Loucy (cell line): ENCODE measurements around the gene MRPS18C.
"Not testable (repeated sequence)": the region's sequence is repeated elsewhere in the genome, so short reads cannot be mapped to it uniquely, and the experiment has no call there.

Experiments
- H2AFZ ChIP-seq: fragments of 200-600 bp; sonication (generic); 2 replicates; pipeline ENCODE4 v1.6.0; 2016; ENCODE audit warnings: antibody characterized with exemption, mild to moderate bottlenecking, low read length, moderate library complexity
- H3F3A ChIP-seq: fragments of 200-600 bp; 2 replicates; pipeline ENCODE4 v1.6.0; 2016; ENCODE audit warnings: antibody characterized with exemption, low read depth, mild to moderate bottlenecking
- H3K27me3 ChIP-seq: fragments of 200-600 bp; sonication (generic); 2 replicates; pipeline ENCODE4 v1.6.1; 2014; ENCODE audit warnings: low read length, mild to moderate bottlenecking; ENCODE audit not compliant: insufficient read depth, poor library complexity, severe bottlenecking
- H3K36me3 ChIP-seq: fragments of 200-600 bp; sonication (generic); 2 replicates; pipeline ENCODE4 v1.6.1; 2016; ENCODE audit warnings: low read length; ENCODE audit not compliant: insufficient read depth
- H3K4me1 ChIP-seq: fragments of 200-600 bp; sonication (generic); 2 replicates; pipeline ENCODE4 v1.5.1; 2014; ENCODE audit warnings: low read length, mild to moderate bottlenecking; ENCODE audit not compliant: insufficient read depth, poor library complexity, severe bottlenecking
- H3K4me2 ChIP-seq: fragments of 200-600 bp; sonication (generic); 2 replicates; pipeline ENCODE4 v1.6.0; 2014; ENCODE audit warnings: antibody characterized with exemption, low read length, low read depth, mild to moderate bottlenecking; ENCODE audit not compliant: poor library complexity, severe bottlenecking
- H3K4me3 ChIP-seq: fragments of 200-600 bp; sonication (generic); 2 replicates; pipeline ENCODE4 v1.5.1; 2014; ENCODE audit warnings: low read length, mild to moderate bottlenecking, mixed read lengths; ENCODE audit not compliant: poor library complexity, severe bottlenecking
- H3K79me2 ChIP-seq: fragments of 200-600 bp; sonication (generic); 2 replicates; pipeline ENCODE4 v1.6.1; 2014; ENCODE audit warnings: low read length; ENCODE audit not compliant: insufficient read depth
- H3K9ac ChIP-seq: fragments of 200-600 bp; sonication (generic); 2 replicates; pipeline ENCODE4 v1.6.0; 2014; ENCODE audit warnings: mild to moderate bottlenecking, low read depth, low read length, moderate library complexity; ENCODE audit not compliant: poor library complexity, severe bottlenecking
- H3K9me2 ChIP-seq: fragments of 200-600 bp; sonication (generic); replicated peaks from 2 replicates; pipeline ENCODE4 v1.6.1; 2016; ENCODE audit warnings: low read depth, low read length, mixed read lengths
- H3K9me3 ChIP-seq: fragments of 200-600 bp; sonication (generic); 2 replicates; pipeline ENCODE4 v1.6.1; 2014; ENCODE audit warnings: mild to moderate bottlenecking, antibody characterized with exemption, low read length, low read depth; ENCODE audit not compliant: insufficient read depth
- H4K20me1 ChIP-seq: fragments of 200-600 bp; sonication (generic); 2 replicates; pipeline ENCODE4 v1.6.0; 2014; ENCODE audit warnings: antibody characterized with exemption, low read length, mild to moderate bottlenecking; ENCODE audit not compliant: insufficient read depth, poor library complexity, severe bottlenecking
- CTCF ChIP-seq: fragments of 200-600 bp; sonication (generic); conservative IDR thresholded peaks from 2 replicates; pipeline ENCODE4 v1.5.1; 2014; ENCODE audit warnings: mild to moderate bottlenecking, antibody characterized with exemption, low read length
- EZH2phosphoT487 ChIP-seq: fragments of 200-600 bp; IDR thresholded peaks from 2 replicates; pipeline ENCODE4 v1.6.1; 2018; ENCODE audit warnings: antibody characterized with exemption, mild to moderate bottlenecking, moderate library complexity, borderline replicate concordance

Gene MRPS18C

GRCh38 chr4:83486457-83487129, 30.7 kb downstream of the MRPS18C start:
- Histone ChIP-seq H3K79me2 (peaks cover 19% of the 10 kb centered on the region), H2AFZ (0 out of 2 replicates have a peak overlapping the region, but pooled peaks have one; percentile 3), H3K4me2 (no peak overlapping the region), H4K20me1 (no peaks in the 10 kb centered on the region), H3K36me3 (no peaks in the 10 kb centered on the region), H3F3A (no peaks in the 10 kb centered on the region), H3K9me2 (no peaks in the 10 kb centered on the region), H3K9ac (no peak overlapping the region), H3K4me1 (peaks cover 26% of the 10 kb centered on the region), H3K9me3 (no peaks in the 10 kb centered on the region), H3K27me3 (no peaks in the 10 kb centered on the region), H3K4me3 (no peak overlapping the region)
- TF ChIP-seq EZH2phosphoT487, result no peak
- no peak for TF ChIP-seq CTCF

- Histone ChIP-seq H2AFZ (peak overlapping the region; percentile 83), H3K4me1 (peaks cover 5% of the 10 kb centered on the region), H3K9ac (no peak overlapping the region), H3K4me3 (no peak overlapping the region), H3K79me2 (no peaks in the 10 kb centered on the region), H3K27me3 (no peaks in the 10 kb centered on the region), H3K9me2 (no peaks in the 10 kb centered on the region), H3K9me3 (no peaks in the 10 kb centered on the region), H3K36me3 (no peaks in the 10 kb centered on the region), H4K20me1 (no peaks in the 10 kb centered on the region), H3F3A (no peaks in the 10 kb centered on the region), H3K4me2 (peak overlapping the region; percentile 1)
- no peak for TF ChIP-seq EZH2phosphoT487
- peak; percentile 36 for TF ChIP-seq CTCF
Measured at GRCh38 chr4:83489711-83490326, 34.0 kb downstream of the MRPS18C start.

GRCh38 chr4:83490876-83491450, 35.1 kb downstream of the MRPS18C start:
- Histone ChIP-seq H3K9me3 (no peaks in the 10 kb centered on the region), H3F3A (no peaks in the 10 kb centered on the region), H3K4me3 (no peak overlapping the region), H3K4me1 (no peaks in the 10 kb centered on the region), H3K79me2 (no peaks in the 10 kb centered on the region), H3K36me3 (no peaks in the 10 kb centered on the region), H3K9ac (no peak overlapping the region), H2AFZ (0 out of 2 replicates have a peak overlapping the region, but pooled peaks have one; percentile 59), H3K4me2 (no peak overlapping the region), H3K9me2 (no peaks in the 10 kb centered on the region), H3K27me3 (no peaks in the 10 kb centered on the region), H4K20me1 (no peaks in the 10 kb centered on the region)
- TF ChIP-seq CTCF (peak; percentile 97), EZH2phosphoT487 (no peak)

GRCh38 chr4:83496085-83496917, 40.4 kb downstream of the MRPS18C start:
- not testable (repeated sequence) for H3K4me1 ChIP-seq, H3K4me2 ChIP-seq, H3K27me3 ChIP-seq, H3K36me3 ChIP-seq, H3K4me3 ChIP-seq, H3K9me3 ChIP-seq, H3K9ac ChIP-seq, H3K79me2 ChIP-seq, H3F3A ChIP-seq, H4K20me1 ChIP-seq, H3K9me2 ChIP-seq, H2AFZ ChIP-seq
